MCF 10A (cell line): ENCODE results near the gene NUCKS1. TPM values are rescaled to one million over a fixed set of nuclear protein-coding genes. Genes with fewer than 3 reads are reported as not detected.
A peak's percentile ranks its signal among the peaks of the same experiment; 100 is the strongest.

Experiments
- BruUV-seq: library from RNA; stranded (reverse); fragments of 400-500 nt; replicated peaks from 2 replicates; lab custom pipeline; 2021; lab: Mats Ljungman, UMichigan
- CTCF ChIA-PET: fragments of 300-600 bp; sonication (Branson Sonifier 250); formaldehyde crosslinking; extraction: SDS; loops from one replicate; lab custom pipeline; 2021; ENCODE audit warnings: antibody characterized with exemption, inconsistent platforms; lab: Yijun Ruan, JAX
- POLR2A ChIA-PET: fragments of 300-600, 350-650 bp; sonication (Branson Sonifier 250); formaldehyde crosslinking; extraction: SDS; loops from one replicate; lab custom pipeline; 2020; ENCODE audit warnings: antibody characterized with exemption, inconsistent platforms; lab: Yijun Ruan, JAX
- DNase-seq: peaks from one replicate; pipeline ENCODE4 v3.0.0-alpha.2; 2018; ENCODE audit not compliant: unreplicated experiment
- H3K27ac Mint-ChIP-seq: one replicate; pipeline ENCODE4 v1.8.0; 2022; ENCODE audit warnings: mild to moderate bottlenecking, low read depth, mixed read lengths; ENCODE audit not compliant: unreplicated experiment
- H3K27me3 Mint-ChIP-seq: one replicate; pipeline ENCODE4 v1.8.0; 2022; ENCODE audit warnings: mixed read lengths; ENCODE audit not compliant: insufficient read depth, unreplicated experiment
- H3K36me3 Mint-ChIP-seq: one replicate; pipeline ENCODE4 v1.8.0; 2022; ENCODE audit warnings: mild to moderate bottlenecking, moderate library complexity, mixed read lengths; ENCODE audit not compliant: insufficient read depth, unreplicated experiment
- H3K4me1 Mint-ChIP-seq: one replicate; pipeline ENCODE4 v1.8.0; 2022; ENCODE audit warnings: mixed read lengths; ENCODE audit not compliant: insufficient read depth, unreplicated experiment
- H3K4me3 Mint-ChIP-seq: one replicate; pipeline ENCODE4 v1.8.0; 2022; ENCODE audit warnings: mild to moderate bottlenecking, moderate library complexity, mixed read lengths; ENCODE audit not compliant: unreplicated experiment
- H3K9me3 Mint-ChIP-seq: one replicate; pipeline ENCODE4 v1.8.0; 2022; ENCODE audit warnings: mixed read lengths; ENCODE audit not compliant: unreplicated experiment
- intact Hi-C: fragments of 100-400 bp; cut with micrococcal nuclease; formaldehyde crosslinking; loops from 2 replicates; pipeline ENCODE4 v1.14.1; 2022
- total RNA-seq: library from RNA; stranded (reverse); gene quantifications from 2 replicates; pipeline ENCODE4 v1.2.3, GENCODE V29; 2022
- TF ChIP-seq, protein P1 (sequence below): fragments of 200-600 bp; IDR thresholded peaks from one replicate; pipeline ENCODE4 v1.8.0; 2022; ENCODE audit warnings: antibody characterized with exemption, mild to moderate bottlenecking; ENCODE audit not compliant: unreplicated experiment

Gene NUCKS1
- total RNA-seq, 1 experiment from 2014 or later = 615 TPM

DNA sequence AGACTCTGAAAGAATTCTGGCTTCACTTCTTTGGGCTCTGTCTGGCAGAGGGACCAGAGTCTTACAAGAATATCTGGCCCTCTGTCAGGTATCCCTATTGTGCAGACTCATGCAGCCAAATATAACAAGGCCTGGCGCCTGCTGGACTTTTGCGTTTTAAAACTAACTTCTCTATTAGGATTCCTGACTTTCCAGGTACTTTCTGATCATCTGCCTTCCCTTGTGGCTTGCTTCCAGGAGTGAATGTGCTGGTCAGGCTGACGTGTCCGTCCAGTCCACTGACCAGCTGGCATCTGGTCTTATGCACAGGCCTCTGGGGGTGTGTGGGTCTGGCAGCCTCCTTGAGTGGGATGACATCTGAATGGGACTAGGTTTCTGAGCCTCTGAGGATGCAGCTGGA, 33.9 kb upstream of the NUCKS1 start:
- intact Hi-C loops = no loop called here
- DNase-seq = no peak

DNA sequence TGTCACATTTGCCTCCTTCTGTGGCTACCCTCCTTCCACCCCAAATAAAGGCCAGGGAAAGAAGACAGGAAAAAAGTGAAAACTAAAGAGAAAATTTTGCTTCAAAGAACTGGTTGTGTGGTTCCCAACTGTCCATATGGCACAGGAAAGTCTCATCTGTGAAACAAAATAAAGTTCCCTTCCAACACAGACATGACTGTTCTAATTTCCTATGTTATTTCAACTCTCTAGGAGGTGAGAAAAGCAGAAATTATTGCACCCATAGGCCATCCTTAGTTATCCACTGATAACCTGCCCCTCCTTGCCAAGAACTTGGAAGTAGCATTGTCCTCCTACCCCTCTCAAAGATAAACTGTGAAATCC, 33.4 kb upstream of the NUCKS1 start:
- H3K9me3 Mint-ChIP-seq = no peaks in the 10 kb centered on the region

More for the DNA sequence above, 33.9 kb upstream of the NUCKS1 start:
- POLR2A ChIA-PET = interaction anchor here (1.5 kb wide), 1 partner anchor 8 kb away, joined by 11 read pairs; the partner anchor contains the start of gene RAB29
- Mint-ChIP-seq H3K9me3 (no peaks in the 10 kb centered on the region), H3K36me3 (no peaks in the 10 kb centered on the region), H3K4me1 (no peaks in the 10 kb centered on the region), H3K27ac (no peak overlapping the region), H3K4me3 (no peak overlapping the region), H3K27me3 (no peaks in the 10 kb centered on the region)
- BruUV-seq = no TSS peak
- TF ChIP-seq, protein P1, sequence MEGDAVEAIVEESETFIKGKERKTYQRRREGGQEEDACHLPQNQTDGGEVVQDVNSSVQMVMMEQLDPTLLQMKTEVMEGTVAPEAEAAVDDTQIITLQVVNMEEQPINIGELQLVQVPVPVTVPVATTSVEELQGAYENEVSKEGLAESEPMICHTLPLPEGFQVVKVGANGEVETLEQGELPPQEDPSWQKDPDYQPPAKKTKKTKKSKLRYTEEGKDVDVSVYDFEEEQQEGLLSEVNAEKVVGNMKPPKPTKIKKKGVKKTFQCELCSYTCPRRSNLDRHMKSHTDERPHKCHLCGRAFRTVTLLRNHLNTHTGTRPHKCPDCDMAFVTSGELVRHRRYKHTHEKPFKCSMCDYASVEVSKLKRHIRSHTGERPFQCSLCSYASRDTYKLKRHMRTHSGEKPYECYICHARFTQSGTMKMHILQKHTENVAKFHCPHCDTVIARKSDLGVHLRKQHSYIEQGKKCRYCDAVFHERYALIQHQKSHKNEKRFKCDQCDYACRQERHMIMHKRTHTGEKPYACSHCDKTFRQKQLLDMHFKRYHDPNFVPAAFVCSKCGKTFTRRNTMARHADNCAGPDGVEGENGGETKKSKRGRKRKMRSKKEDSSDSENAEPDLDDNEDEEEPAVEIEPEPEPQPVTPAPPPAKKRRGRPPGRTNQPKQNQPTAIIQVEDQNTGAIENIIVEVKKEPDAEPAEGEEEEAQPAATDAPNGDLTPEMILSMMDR = no peak
- CTCF ChIA-PET = interaction anchor here (0.6 to 3.3 kb wide), 4 partner anchors 55 to 194 kb away, joined by 3 to 23 read pairs (median 4); no protein-coding TSS in a partner anchor

DNA sequence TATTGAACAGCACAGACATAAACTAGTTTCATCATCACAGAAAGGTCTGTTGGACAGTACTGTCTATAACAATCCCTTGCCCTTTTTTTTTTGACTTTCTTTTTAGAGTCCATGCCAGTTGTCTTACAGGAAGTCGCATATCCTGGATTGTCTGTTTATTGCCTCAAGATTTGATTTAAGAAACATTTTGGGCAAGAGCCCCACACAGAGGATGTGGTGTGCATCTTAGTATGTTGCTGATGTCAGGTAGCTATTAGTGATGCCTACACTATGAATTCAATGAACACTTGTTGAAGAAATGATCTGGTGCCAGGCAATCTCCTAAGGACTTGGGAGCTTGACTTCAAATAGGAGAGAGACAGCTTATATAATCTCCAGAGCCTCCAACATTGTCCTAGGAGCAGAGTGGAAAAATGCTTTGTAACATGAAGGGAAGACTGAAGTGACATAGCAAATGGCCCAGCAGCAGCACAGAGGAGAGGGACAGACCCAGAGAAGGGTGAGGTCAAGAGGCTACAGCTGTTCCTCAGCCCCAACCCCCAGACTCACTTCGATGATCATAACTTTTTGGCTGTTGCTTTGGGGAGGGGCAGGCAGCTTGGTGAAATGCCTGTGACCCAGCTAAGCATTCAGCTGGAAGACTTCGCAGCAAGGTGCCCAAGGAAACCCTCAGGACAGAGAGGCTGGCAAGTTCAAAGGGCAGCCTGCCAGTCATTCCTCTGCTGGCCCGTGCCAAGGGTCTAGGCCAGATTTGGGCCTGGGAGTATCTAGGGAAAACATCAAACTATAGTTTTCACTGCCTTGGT, 32.8 kb upstream of the NUCKS1 start:
- intact Hi-C loops = no loop called here
- Mint-ChIP-seq H3K9me3 (no peaks in the 10 kb centered on the region), H3K4me1 (no peaks in the 10 kb centered on the region), H3K36me3 (no peaks in the 10 kb centered on the region), H3K27ac (no peak overlapping the region), H3K27me3 (no peaks in the 10 kb centered on the region), H3K4me3 (no peak overlapping the region)
- no TSS peak for BruUV-seq
- TF ChIP-seq, protein P1 = no peak
- ChIA-PET POLR2A (interaction anchor here (1.0 to 1.9 kb wide), 3 partner anchors 9 to 46 kb away, joined by 3 to 6 read pairs (median 5); partner anchors contain the start of gene SLC41A1), CTCF (interaction anchor here (0.6 to 2.3 kb wide), 7 partner anchors 8 to 195 kb away, joined by 3 to 28 read pairs (median 6); no protein-coding TSS in a partner anchor)
- DNase-seq = no peak

More for the DNA sequence above, 33.4 kb upstream of the NUCKS1 start:
- no peak for DNase-seq
- Mint-ChIP-seq H3K4me3 (no peak overlapping the region), H3K36me3 (no peaks in the 10 kb centered on the region), H3K4me1 (no peaks in the 10 kb centered on the region), H3K27ac (no peak overlapping the region), H3K27me3 (no peaks in the 10 kb centered on the region)
- BruUV-seq = no TSS peak
- POLR2A ChIA-PET = interaction anchor here (1.6 kb wide), 1 partner anchor 8 kb away, joined by 6 read pairs; no protein-coding TSS in a partner anchor
- intact Hi-C loops = no loop called here
- CTCF ChIA-PET = interaction anchor here (1.7 kb wide), 1 partner anchor 194 kb away, joined by 11 read pairs; no protein-coding TSS in a partner anchor
- TF ChIP-seq, protein P1 = no peak

DNA sequence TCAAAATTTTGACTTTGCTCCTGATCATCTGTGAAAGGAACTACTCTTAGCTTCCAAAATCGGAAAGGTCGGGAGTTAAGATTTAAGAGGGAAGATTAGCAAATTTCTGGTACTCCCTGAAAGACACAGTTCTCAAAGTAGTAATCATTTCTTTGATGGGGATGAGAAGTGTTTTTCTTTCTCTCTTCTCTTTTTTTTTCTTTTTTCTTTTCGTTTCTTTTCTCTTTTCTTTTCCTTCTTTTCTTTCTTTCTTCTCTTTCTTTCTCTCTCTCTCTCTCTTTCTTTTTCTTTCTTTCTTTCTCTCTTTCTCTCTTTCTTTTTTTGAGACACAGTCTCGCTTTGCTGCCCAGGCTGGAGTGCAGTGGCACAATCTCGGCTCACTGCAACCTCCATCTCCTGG, 30.4 kb upstream of the NUCKS1 start:
- intact Hi-C loops = no loop called here
- TF ChIP-seq, protein P1 = peak; percentile 9

More for the DNA sequence above, 30.4 kb upstream of the NUCKS1 start:
- Mint-ChIP-seq H3K36me3 (no peaks in the 10 kb centered on the region), H3K27me3 (no peaks in the 10 kb centered on the region), H3K9me3 (no peaks in the 10 kb centered on the region), H3K27ac (no peak overlapping the region), H3K4me3 (no peak overlapping the region), H3K4me1 (peaks cover 14% of the 10 kb centered on the region)
- POLR2A ChIA-PET = interaction anchor here (0.6 kb wide), 1 partner anchor 65 kb away, joined by 5 read pairs; no protein-coding TSS in a partner anchor
- no TSS peak for BruUV-seq
- CTCF ChIA-PET = no interaction called here
- DNase-seq = no peak
